GM19395 (cell line): ENCODE measurements around the gene HIP1R.
"Not testable (repeated sequence)": the region's sequence is repeated elsewhere in the genome, so short reads cannot be mapped to it uniquely, and the experiment has no call there.

Experiments
- ATAC-seq: cut with Tn5 transposase; IDR thresholded peaks from one replicate; pipeline ENCODE4 v1.9.1; 2021; ENCODE audit warnings: mild to moderate bottlenecking, moderate library complexity; ENCODE audit not compliant: unreplicated experiment

The HIP1R gene

DNA sequence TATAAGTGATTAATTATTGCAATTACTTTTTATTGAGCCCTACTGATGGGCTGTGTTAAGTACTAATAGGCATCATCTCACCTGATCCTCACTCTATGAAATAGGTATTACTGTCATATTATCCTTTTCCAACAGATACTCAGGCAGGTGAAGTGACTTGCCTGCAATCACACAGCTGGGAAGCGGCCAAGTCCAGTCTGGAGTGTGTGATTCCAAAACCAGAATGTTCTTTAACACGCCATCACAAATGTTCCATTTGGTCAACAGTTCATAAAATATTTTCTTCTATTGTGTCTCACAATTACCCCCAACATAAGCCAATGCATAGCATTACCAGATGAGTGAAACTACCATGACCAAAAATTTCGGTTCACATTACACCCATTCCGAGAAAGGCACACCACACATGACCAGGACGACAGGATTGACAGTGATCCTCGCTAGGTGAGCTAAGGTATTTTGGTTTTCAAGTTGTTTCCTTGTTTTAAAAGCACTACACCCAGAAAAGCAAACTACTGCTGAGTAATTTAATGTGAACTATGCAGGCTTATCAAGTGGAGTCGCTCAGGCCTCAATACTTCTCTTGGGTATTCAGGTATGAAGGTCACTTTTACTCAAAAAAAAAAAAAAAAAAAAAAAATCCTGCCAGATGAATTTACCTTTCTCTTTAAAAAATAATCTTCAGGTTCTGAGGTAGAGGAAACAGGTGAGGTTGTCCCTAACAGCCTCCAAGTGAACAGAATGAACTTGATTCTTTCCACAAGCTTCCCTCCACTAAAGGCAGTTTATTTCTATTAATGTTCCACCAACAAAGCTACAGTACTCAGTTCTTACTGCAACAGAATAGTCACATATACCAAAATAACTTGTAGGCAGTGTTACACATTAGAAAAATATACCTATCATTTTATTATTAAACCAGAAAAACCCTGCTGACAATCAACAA is 58.2 kb downstream of the HIP1R start:
- ATAC-seq = no peak

DNA sequence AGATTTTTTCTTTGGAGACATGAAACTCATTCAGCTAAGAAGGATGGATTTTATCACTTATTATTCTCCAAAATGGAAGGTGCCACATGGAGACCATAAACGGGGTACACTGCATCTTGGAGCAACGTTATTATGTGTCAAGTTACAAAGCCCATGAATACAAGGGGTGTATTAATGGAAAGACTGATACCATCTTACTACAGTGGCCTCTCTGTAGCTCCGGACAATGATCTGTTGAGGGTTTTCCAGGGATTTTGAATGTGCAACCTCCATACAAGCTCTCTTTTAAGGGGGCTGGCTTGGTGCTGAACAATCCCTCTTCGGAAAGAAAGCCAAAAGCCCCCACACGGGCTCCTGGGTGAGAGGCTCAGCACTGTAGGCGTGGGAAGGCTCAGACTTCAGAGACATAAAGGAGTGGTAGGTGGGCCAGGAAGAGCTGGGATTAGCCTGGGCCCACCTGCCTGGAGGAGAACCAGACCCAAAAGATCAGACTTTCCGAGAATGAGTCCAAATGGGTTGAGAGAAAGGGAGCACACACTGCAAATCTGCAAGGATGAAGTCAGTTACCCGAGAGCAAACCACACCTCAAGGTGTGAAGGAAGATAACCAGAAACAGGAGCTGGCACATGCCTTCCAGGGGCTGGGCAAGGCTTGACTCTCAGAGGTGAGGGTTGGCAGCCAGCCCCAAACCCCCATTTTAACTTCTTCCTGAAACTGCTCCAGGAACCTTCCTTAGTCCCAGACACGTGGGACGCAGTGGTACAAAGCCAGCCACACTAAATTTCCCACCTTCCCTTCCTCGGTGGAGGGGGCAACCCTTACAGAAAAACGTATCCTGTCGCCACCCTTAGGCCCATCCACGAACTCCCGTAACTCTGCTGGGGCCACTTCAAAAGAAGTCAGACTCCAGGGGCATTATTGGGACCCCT is 59.2 kb downstream of the HIP1R start:
- ATAC-seq = no peak

DNA sequence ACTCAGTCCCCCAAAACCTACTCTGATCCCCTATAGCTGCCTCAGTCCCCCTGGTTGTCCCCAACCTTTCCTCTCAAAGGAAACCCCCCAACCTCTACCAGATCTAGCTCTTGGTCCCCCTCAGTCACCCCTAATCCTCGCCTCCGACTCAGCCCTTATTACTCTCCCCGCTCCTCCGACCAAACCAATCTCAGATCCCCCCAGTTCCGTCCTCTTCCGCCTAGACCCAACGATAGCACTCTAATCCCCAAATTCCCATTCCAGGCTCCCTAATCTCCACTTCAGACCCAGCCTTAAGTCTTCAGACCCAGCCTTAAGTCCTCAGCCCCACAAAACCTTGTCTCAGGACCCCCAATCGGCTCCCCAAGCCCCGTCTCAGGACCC is 60.1 kb downstream of the HIP1R start:
- ATAC-seq = no peak

DNA sequence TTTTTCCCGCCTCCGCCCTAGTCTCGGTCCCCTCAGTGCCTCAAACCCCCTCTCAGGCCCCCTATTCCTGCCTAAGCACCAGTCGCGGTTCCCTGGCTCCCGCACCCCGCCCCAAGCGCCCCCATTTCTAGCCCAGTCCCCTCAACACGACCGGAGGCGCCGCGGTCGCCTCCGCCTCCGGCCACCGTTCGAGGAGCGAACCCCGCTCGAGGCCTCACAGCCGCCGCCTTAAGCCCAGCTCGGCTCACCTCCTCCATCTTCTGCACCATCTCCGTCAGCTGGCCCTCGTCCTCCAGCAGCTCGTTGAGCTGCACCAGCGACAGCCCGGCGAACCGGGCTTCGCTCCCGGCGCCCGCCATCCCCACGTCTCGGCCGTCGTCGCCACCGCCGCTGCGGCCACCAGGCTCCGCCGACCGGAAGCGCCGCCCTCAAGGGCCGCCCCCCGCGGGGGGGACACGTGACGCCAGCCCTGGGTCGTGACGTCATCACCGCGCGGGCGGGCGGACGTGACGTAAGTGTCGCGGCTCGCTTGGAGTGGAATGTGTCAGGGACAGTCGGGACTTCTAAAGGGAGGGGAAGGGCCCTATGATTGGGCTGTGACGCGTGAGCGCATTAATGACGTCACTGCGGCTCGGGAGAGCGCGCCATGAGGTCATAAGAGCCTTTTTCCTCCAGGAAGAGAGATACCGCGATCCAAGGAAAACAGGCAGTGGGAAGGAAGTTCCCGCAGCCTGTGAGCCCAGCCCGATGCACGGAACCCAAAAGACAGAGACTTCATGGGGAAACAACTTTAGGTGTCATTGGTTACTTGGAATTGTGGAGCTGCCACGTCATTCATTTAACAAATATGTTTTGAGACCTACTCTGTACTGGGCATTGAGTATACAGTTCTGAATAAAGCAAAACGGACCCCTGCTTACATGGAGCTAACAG is 60.7 kb downstream of the HIP1R start, which contains the start of gene VPS37B:
Gene VPS37B, minus strand, starts transcription at position 421 of the 933 bp plus-strand sequence. Its CDS starts 62 bp downstream, at position 359.
- ATAC-seq = peak; percentile 47

DNA sequence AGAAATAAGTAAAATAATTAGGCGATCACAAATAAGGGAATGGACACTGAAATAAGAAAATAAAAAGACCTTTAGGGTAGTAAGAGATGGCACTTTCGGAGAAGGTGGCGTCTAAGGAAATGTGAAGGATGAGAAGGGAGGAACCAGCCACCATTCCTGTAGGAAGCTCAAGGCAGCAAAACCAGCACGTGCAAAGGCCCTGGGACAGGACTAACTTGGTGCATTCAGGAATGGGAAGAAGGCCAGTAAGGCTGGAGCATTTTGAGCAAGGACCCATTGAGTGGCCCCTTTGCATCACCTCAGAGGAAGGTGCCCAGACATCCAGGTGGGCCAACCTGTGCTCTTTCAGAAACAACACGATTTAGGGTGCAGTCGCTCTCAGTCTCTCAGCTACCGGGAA is 61.4 kb downstream of the HIP1R start:
- ATAC-seq = no peak

DNA sequence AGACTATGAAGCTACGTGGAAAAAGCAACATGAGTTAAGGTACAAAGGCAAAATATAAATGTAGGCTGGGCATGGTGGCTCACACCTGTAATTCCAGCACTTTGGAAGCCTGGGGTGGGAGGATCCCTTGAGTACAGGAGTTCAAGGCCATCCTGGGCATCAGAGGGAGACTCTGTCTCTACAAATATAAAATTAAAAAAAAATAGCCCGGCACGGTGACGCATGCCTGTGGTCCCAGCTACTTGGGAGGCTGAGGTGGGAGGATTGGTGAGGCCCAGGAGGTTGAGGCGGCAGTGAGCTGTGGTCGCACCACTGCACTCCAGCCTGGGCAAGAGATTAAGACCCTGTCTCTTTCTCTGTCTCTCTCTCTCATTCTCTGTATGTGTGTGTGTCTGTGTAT is 64.6 kb downstream of the HIP1R start:
- ATAC-seq = no peak

DNA sequence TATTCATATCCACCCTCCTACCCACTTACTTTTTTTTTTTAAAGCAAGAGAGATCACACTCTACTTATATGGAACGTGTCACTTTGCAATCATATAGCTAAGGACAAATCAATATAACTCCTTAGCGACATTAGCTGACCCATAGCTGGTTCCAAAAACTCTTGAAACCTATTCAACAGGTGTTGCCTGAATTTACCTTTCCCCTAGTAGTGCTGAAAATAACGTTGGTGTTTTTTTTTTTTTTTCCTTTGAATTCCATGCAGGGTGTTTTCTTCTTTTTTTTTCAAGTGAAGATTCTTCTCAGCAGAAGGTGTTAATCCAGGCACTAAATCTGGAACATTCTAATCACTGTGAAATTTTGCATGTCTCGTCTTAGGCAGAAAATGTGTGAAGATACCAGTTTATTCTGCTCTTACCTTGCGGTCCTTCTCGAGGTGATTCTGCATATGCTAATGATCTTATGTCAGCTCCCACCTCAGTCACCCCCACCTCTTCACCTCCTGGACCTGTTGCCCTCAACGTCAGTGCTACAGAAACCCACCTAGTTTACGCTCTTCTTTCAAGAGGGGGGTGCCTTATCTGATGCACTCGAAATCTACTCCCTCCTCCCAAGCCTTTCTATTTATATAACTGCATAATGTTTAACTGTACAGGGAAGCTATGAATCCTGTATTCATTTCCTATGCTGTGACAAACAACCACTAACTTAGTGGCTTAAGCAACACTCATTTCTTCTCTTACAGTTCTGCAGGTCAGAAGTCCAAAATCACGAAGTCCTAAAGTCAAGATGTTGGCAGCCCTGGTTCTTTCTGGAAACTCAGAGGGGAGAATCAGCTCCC is 67.8 kb downstream of the HIP1R start:
- ATAC-seq = no peak

DNA sequence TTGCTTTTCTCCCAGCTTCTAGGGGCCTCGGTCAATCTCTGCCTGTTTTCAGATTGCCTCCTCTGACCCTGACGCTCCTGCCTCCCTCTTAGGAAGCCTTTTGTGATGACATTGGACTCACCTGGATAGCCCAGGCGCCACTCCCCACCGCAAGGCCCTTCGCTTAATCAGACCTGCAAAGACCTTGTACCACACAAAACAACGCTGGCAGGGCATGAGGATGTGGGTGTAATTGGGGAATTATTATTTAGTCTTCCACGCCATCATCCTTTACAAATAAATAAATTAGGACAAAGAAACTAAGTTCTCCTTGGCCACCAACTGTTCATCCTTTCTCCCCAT is 68.4 kb downstream of the HIP1R start:
- no peak for ATAC-seq

DNA sequence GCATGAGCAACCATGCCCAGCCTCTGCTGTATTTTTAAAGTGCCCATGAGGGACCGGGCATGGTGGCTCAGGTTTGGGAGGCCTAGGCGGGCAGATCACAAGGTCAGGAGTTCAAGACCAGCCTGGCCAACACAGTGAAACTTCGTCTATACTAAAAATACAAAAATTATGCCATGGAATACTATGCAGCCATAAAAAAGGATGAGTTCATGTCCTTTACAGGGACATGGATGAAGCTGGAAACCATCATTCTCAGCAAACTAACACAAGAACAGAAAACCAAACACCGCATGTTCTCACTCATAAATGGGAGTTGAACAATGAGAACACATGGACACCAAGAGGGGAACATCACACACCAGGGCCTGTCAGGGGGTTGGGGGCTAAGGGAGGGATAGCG is 70.0 kb downstream of the HIP1R start:
- not testable (repeated sequence) for ATAC-seq

DNA sequence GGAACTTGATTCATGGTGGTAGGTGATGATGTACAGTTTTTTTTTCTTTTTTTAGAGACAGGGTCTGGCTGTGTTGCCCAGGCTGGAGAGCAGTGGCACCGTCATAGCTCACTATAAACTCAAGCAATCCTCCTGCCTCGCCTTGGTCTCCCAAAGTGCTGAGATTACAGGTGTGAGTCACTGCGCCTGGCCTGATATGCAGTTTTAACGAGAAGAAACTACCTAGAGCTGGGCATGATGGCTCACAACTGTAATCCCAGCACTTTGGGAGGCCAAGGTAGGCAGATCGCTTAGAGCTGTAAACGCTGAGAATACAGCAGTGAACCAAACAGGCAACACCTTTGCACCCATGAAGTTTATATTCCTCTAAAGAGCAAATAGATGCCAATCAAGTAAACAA is 73.7 kb downstream of the HIP1R start:
- no peak for ATAC-seq

DNA sequence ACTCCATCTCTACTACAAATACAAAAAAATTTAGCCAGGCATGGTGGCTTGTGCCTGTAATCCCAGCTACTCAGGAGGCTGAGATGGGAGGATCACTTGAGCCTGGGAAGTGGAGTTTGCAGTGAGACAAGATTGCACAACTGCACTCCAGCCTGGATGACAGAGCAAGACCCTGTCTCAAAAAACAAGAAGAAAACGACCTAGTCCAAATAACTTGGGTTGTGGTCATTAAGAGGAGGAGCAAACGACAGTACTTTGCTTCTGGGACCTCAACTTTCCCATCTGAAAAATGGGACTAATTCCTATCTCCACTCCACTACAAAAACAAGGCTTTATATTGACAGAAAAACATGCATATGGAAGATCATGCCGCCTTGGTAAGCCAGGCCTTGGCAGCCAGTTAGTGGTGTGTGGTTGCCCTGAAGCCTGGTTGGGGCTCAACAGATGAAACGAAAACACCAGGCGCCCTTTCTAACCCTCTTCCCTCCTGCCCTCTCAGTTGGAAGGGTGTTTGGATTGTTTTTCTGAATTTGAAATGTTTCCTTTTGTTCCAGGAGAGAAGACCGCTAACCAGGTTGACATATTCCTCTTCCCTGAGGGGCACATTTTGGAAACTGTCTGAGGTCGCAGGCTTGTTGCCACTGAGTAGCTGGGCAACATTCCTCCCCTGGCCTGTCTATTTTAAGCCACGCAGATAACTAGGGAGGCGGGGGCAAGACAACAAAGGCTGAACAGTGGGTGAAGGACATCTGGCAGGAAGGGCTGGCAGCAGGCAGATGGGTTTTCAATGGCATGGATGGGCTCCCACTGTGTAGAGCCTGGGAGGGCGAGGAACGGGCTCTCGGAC is 74.4 kb downstream of the HIP1R start:
- no peak for ATAC-seq
